Measurements from ENCODE around the gene PXYLP1.
"Not testable (repeated sequence)": the region's sequence is repeated elsewhere in the genome, so short reads cannot be mapped to it uniquely, and the experiment has no call there.

The PXYLP1 gene

DNA sequence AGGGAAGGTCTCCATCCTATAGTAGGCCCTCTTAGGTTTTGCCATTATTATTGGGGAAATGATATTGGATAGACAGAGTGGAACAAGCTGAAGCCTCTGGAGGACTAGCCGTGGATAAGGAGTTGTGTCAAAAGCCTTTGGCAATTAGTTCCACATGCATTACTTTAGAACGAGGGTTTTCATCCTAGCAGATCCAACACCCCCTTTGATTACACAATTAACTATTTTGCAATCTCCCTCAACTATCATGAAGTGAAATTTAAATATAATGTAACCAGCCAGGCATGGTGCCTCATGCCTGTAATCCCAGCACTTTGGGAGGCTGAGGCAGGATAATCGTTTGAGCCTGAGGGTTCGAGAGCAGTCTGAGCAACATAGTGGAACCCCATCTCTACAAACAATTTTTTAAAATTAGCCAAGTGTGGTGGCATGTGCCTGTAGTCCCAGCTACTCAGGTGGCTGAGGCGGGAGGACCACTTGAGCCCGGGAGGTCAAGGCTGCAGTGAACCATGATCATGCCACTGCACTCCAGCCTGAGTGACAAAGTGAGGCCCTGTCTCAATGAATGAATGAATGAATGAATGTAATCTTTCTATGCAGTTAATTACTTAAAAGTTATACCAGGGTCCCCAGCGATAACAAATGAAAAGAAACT is 56.8 kb downstream of the PXYLP1 start:
- no peak for DNase-seq (ENCODE audit: extremely low spot score)
- TF ChIP-seq TARDBP (IDR thresholded peaks at IDR 0.05) = no peak
- TF ChIP-seq ELF4 (IDR thresholded peaks at IDR 0.05) = no peak
- TF ChIP-seq BHLHE40 (IDR thresholded peaks at IDR 0.05; ENCODE audit: borderline replicate concordance) = no peak
- no peak for TF ChIP-seq FOXM1 (IDR thresholded peaks at IDR 0.05; ENCODE audit: borderline replicate concordance)
- TF ChIP-seq SP1 (IDR thresholded peaks at IDR 0.05) = no peak
- no peak for TF ChIP-seq ZNF384 (IDR thresholded peaks at IDR 0.05)
- no peak for TF ChIP-seq CTBP1 (IDR thresholded peaks at IDR 0.05; ENCODE audit: borderline replicate concordance)
- TF ChIP-seq FOXA1 (IDR thresholded peaks at IDR 0.05) = no peak
- TF ChIP-seq LEF1 (IDR thresholded peaks at IDR 0.05; ENCODE audit: borderline replicate concordance) = no peak
- no peak for TF ChIP-seq ARNT (IDR thresholded peaks at IDR 0.05)
- no peak for TF ChIP-seq HDGF (IDR thresholded peaks at IDR 0.05; ENCODE audit: borderline replicate concordance)
- CTCF ChIA-PET = no interaction called here
- POLR2A ChIA-PET = no interaction called here

DNA sequence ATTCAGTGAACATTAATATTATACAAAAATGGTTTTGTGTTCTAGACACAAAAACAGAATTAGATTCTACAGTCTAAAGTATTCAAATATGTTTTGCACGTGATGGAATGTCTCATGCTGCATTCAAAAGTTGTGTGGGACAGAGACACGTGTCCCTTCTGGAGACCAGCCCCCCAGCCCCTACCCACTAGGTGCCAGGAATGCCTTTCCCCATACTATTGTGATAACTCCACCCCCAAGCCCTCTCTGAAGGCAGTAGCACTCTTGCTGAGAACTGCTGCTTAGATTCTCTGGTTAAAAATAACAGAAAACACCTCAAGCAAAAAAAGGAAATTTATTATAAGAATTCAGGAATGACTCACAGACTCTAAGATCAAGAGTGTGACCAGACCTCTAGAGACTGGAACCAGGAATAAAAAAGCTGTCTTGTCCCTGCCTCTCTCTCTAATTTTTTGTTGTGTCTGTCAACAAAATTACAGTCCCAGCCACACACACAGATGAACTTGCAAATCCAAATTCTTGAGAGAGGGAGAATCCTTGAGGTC is 57.7 kb downstream of the PXYLP1 start:
- CTCF ChIA-PET = no interaction called here
- TF ChIP-seq BHLHE40 (IDR thresholded peaks at IDR 0.05; ENCODE audit: borderline replicate concordance) = no peak
- DNase-seq (ENCODE audit: extremely low spot score) = no peak
- POLR2A ChIA-PET = no interaction called here

DNA sequence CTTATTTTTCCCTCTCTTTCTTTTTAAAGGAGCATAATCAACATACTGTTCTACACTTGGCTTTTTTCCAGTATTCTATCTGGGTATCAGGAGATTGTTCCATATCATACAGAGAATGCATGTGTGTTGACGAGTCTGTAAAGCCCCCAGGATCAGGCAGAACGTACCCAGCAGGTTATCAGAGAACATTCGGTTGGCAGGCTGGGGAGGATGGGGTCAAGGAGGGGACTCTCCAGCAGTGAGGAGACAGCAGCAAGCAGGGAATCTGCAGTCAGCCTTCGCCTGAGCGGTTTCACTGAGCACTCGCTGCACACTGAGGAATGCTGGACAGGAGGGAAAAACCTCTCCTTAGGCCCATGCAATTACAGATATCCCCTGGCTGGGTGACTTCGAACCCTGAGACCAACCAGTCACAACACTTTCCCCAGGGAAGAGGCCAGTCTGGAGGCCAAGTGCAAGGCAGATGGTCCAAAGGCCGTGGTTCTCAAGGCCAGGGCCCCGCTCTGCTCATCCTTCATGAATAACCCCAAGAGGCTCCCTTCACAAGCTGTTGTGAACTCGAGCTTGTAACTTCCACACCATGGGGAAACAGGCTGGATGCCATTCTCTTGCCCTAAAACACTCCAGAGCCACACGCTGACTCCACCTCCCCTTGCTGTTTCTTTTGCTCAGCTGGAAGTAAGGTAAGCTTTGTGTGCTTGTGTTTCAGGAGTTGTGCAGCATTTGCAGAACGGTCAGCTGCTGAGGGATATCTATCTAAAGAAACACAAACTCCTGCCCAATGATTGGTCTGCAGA is 60.1 kb downstream of the PXYLP1 start:
- TF ChIP-seq ZNF384 (IDR thresholded peaks at IDR 0.05) (no peak), FOXK2 (IDR thresholded peaks at IDR 0.05) (no peak), HDGF (IDR thresholded peaks at IDR 0.05; ENCODE audit: borderline replicate concordance) (no peak), L3MBTL2 (conservative IDR thresholded peaks at IDR 0.05) (no peak), FOXM1 (IDR thresholded peaks at IDR 0.05; ENCODE audit: borderline replicate concordance) (no peak)
- POLR2A ChIA-PET = no interaction called here
- CTCF ChIA-PET = interaction anchor here (0.6 kb wide), 1 partner anchor 159 kb away, joined by 3 read pairs; no protein-coding TSS in a partner anchor
- DNase-seq (ENCODE audit: extremely low spot score) = no peak

DNA sequence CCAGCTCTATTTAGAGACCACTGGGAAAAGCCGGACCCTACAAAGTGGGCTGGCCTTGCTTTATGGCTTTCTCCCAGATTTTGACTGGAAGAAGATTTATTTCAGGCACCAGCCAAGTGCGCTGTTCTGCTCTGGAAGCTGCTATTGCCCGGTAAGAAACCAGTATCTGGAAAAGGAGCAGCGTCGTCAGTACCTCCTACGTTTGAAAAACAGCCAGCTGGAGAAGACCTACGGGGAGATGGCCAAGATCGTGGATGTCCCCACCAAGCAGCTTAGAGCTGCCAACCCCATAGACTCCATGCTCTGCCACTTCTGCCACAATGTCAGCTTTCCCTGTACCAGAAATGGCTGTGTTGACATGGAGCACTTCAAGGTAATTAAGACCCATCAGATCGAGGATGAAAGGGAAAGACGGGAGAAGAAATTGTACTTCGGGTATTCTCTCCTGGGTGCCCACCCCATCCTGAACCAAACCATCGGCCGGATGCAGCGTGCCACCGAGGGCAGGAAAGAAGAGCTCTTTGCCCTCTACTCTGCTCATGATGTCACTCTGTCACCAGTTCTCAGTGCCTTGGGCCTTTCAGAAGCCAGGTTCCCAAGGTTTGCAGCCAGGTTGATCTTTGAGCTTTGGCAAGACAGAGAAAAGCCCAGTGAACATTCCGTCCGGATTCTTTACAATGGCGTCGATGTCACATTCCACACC is 60.9 kb downstream of the PXYLP1 start:
- no peak for TF ChIP-seq HDGF (IDR thresholded peaks at IDR 0.05; ENCODE audit: borderline replicate concordance)
- TF ChIP-seq FOXA1 (IDR thresholded peaks at IDR 0.05) = no peak
- TF ChIP-seq, protein P1, sequence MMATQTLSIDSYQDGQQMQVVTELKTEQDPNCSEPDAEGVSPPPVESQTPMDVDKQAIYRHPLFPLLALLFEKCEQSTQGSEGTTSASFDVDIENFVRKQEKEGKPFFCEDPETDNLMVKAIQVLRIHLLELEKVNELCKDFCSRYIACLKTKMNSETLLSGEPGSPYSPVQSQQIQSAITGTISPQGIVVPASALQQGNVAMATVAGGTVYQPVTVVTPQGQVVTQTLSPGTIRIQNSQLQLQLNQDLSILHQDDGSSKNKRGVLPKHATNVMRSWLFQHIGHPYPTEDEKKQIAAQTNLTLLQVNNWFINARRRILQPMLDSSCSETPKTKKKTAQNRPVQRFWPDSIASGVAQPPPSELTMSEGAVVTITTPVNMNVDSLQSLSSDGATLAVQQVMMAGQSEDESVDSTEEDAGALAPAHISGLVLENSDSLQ (IDR thresholded peaks at IDR 0.05) = no peak
- TF ChIP-seq ELF4 (IDR thresholded peaks at IDR 0.05) = no peak
- no peak for TF ChIP-seq ARNT (IDR thresholded peaks at IDR 0.05)
- TF ChIP-seq SP1 (IDR thresholded peaks at IDR 0.05) = no peak
- no peak for TF ChIP-seq L3MBTL2 (conservative IDR thresholded peaks at IDR 0.05)
- TF ChIP-seq BHLHE40 (IDR thresholded peaks at IDR 0.05; ENCODE audit: borderline replicate concordance) = no peak
- TF ChIP-seq FOXK2 (IDR thresholded peaks at IDR 0.05) = no peak
- no peak for TF ChIP-seq SUZ12 (IDR thresholded peaks at IDR 0.05)
- no peak for TF ChIP-seq CTBP1 (IDR thresholded peaks at IDR 0.05; ENCODE audit: borderline replicate concordance)
- no peak for TF ChIP-seq FOXM1 (IDR thresholded peaks at IDR 0.05; ENCODE audit: borderline replicate concordance)
- TF ChIP-seq ZNF384 (IDR thresholded peaks at IDR 0.05) = no peak
- no peak for TF ChIP-seq TARDBP (IDR thresholded peaks at IDR 0.05)
- no peak for TF ChIP-seq NFRKB (IDR thresholded peaks at IDR 0.05)
- TF ChIP-seq LEF1 (IDR thresholded peaks at IDR 0.05; ENCODE audit: borderline replicate concordance) = no peak
- no peak for DNase-seq (ENCODE audit: extremely low spot score)
- ChIA-PET POLR2A (no interaction called here), CTCF (interaction anchor here (0.6 kb wide), 1 partner anchor 158 kb away, joined by 3 read pairs; no protein-coding TSS in a partner anchor)

DNA sequence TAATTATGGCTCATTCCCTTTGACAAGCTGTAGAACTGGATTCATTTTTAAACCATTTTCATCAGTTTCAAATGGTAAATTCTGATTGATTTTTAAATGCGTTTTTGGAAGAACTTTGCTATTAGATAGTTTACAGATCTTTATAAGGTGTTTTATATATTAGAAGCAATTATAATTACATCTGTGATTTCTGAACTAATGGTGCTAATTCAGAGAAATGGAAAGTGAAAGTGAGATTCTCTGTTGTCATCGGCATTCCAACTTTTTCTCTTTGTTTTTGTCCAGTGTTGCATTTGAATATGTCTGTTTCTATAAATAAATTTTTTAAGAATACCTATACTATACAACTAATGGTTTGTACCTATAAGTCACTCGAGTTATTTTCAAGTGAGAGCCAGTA is 62.7 kb downstream of the PXYLP1 start:
- ChIA-PET POLR2A (no interaction called here), CTCF (no interaction called here)
- TF ChIP-seq SP1 (IDR thresholded peaks at IDR 0.05) = no peak
- TF ChIP-seq L3MBTL2 (conservative IDR thresholded peaks at IDR 0.05) = no peak
- no peak for TF ChIP-seq CTBP1 (IDR thresholded peaks at IDR 0.05; ENCODE audit: borderline replicate concordance)
- TF ChIP-seq, protein P1 (IDR thresholded peaks at IDR 0.05) = no peak
- TF ChIP-seq ZNF384 (IDR thresholded peaks at IDR 0.05) = no peak
- TF ChIP-seq TARDBP (IDR thresholded peaks at IDR 0.05) = no peak
- TF ChIP-seq LEF1 (IDR thresholded peaks at IDR 0.05; ENCODE audit: borderline replicate concordance) = no peak
- TF ChIP-seq NFRKB (IDR thresholded peaks at IDR 0.05) = no peak
- TF ChIP-seq HDGF (IDR thresholded peaks at IDR 0.05; ENCODE audit: borderline replicate concordance) = no peak
- no peak for TF ChIP-seq FOXM1 (IDR thresholded peaks at IDR 0.05; ENCODE audit: borderline replicate concordance)
- no peak for TF ChIP-seq BHLHE40 (IDR thresholded peaks at IDR 0.05; ENCODE audit: borderline replicate concordance)
- TF ChIP-seq SUZ12 (IDR thresholded peaks at IDR 0.05) = no peak
- TF ChIP-seq ELF4 (IDR thresholded peaks at IDR 0.05) = no peak
- TF ChIP-seq ARNT (IDR thresholded peaks at IDR 0.05) = no peak
- no peak for DNase-seq (ENCODE audit: extremely low spot score)

DNA sequence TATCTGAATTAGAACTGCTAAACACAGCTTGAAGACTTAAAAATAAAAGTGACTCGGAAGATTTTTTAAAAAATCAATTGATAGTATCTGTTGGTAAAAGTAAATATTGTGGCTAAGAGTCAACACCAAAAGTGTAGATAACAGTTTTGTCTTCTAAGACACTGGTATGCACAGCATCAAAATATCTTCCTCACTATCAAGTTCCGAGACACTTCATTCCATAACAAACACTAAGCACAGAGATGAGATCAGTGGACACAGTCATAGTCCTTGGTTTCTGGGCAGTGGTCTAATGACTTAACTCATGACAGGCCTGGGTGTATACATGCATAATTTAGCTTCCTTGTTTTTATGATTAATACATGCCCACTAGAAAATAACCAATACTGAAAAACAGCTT is 63.2 kb downstream of the PXYLP1 start:
- ChIA-PET CTCF (no interaction called here), POLR2A (interaction anchor here (0.6 kb wide), 1 partner anchor 14 kb away, joined by 4 read pairs; no protein-coding TSS in a partner anchor)
- no peak for TF ChIP-seq FOXK2 (IDR thresholded peaks at IDR 0.05)
- TF ChIP-seq FOXM1 (IDR thresholded peaks at IDR 0.05; ENCODE audit: borderline replicate concordance) = no peak
- TF ChIP-seq, protein P1 (IDR thresholded peaks at IDR 0.05) = no peak
- TF ChIP-seq L3MBTL2 (conservative IDR thresholded peaks at IDR 0.05) = no peak
- no peak for TF ChIP-seq NFRKB (IDR thresholded peaks at IDR 0.05)
- no peak for TF ChIP-seq SUZ12 (IDR thresholded peaks at IDR 0.05)
- TF ChIP-seq TARDBP (IDR thresholded peaks at IDR 0.05) = no peak
- no peak for TF ChIP-seq ELF4 (IDR thresholded peaks at IDR 0.05)
- no peak for TF ChIP-seq SP1 (IDR thresholded peaks at IDR 0.05)
- no peak for TF ChIP-seq ARNT (IDR thresholded peaks at IDR 0.05)
- no peak for TF ChIP-seq LEF1 (IDR thresholded peaks at IDR 0.05; ENCODE audit: borderline replicate concordance)
- TF ChIP-seq BHLHE40 (IDR thresholded peaks at IDR 0.05; ENCODE audit: borderline replicate concordance) = no peak
- TF ChIP-seq HDGF (IDR thresholded peaks at IDR 0.05; ENCODE audit: borderline replicate concordance) = no peak
- no peak for TF ChIP-seq CTBP1 (IDR thresholded peaks at IDR 0.05; ENCODE audit: borderline replicate concordance)
- TF ChIP-seq ZNF384 (IDR thresholded peaks at IDR 0.05) = no peak
- no peak for TF ChIP-seq FOXA1 (IDR thresholded peaks at IDR 0.05)
- DNase-seq (ENCODE audit: extremely low spot score) = no peak

DNA sequence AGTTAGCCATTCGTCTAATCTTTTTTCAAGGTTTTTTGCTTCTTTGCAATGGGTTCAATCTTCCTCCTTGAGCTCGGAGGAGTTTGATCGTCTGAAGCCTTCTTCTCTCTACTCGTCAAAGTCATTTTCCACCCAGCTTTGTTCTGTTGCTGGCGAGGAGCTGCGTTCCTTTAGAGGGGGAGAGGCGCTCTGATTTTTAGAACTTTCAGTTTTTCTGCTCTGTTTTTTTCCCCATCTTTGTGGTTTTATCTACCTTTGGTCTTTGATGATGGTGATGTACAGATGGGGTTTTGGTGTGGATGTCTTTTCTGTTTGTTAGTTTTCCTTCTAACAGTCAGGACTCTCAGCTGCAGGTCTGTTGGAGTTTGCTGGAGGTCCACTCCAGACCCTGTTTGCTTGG is 68.8 kb downstream of the PXYLP1 start:
- CTCF ChIA-PET = not testable (repeated sequence)

More for the DNA sequence above, 68.8 kb downstream of the PXYLP1 start:
- POLR2A ChIA-PET; DNase-seq (ENCODE audit: extremely low spot score): not testable (repeated sequence)

Data from HEK293T (cell line).